IMR-90 (cell line): Measurements from ENCODE around the gene MAN2A1.

Experiments used
- BHLHE40 ChIP-seq: fragments of 150-350 bp; IDR thresholded peaks from 2 replicates; pipeline ENCODE4 v1.6.1; 2016; ENCODE audit warnings: mild to moderate bottlenecking, low read depth, low read length
- FOS ChIP-seq: fragments of 150-350 bp; IDR thresholded peaks from 2 replicates; pipeline ENCODE4 v1.6.1; 2016; ENCODE audit warnings: low read depth, low read length
- MAFK ChIP-seq: IDR thresholded peaks from 2 replicates; pipeline ENCODE4 v1.6.1; 2012; ENCODE audit warnings: low read depth, low read length, improper control_type of control experiment
- MAZ ChIP-seq: IDR thresholded peaks from 2 replicates; pipeline ENCODE4 v1.6.1; 2012; ENCODE audit warnings: low read depth, mild to moderate bottlenecking, low read length, improper control_type of control experiment, moderate library complexity, borderline replicate concordance
- NFE2L2 ChIP-seq: fragments of 150-350 bp; IDR thresholded peaks from 2 replicates; pipeline ENCODE4 v1.6.1; 2016; ENCODE audit warnings: low read depth, mild to moderate bottlenecking, low read length
- POLR2A ChIP-seq: IDR thresholded peaks from 2 replicates; pipeline ENCODE4 v1.6.1; 2012; ENCODE audit warnings: mild to moderate bottlenecking, low read depth, low read length
- RAD21 ChIP-seq: IDR thresholded peaks from 2 replicates; pipeline ENCODE4 v1.6.1; 2012; ENCODE audit warnings: low read length, improper control_type of control experiment
- RCOR1 ChIP-seq: IDR thresholded peaks from 2 replicates; pipeline ENCODE4 v1.6.1; 2012; ENCODE audit warnings: mild to moderate bottlenecking, low read length, improper control_type of control experiment; ENCODE audit not compliant: insufficient replicate concordance
- RFX5 ChIP-seq: IDR thresholded peaks from 2 replicates; pipeline ENCODE4 v1.8.0; 2012; ENCODE audit warnings: low read depth, mild to moderate bottlenecking, low read length, moderate library complexity
- SMC3 ChIP-seq: fragments of 150-350 bp; IDR thresholded peaks from 2 replicates; pipeline ENCODE4 v1.6.1; 2016; ENCODE audit warnings: low read depth, mild to moderate bottlenecking, antibody characterized with exemption, low read length, moderate library complexity
- TF ChIP-seq, protein P1 (sequence below): fragments of 150-350 bp; IDR thresholded peaks from 2 replicates; pipeline ENCODE4 v1.6.1; 2016; ENCODE audit warnings: low read depth, mild to moderate bottlenecking, low read length, moderate library complexity, borderline replicate concordance
- TF ChIP-seq, protein P2 (sequence below): conservative IDR thresholded peaks from 2 replicates; pipeline ENCODE4 v1.5.1; 2012; ENCODE audit warnings: mild to moderate bottlenecking, low read depth, low read length, improper control_type of control experiment
- TF ChIP-seq, protein P3 (sequence below): fragments of 150-350 bp; IDR thresholded peaks from 2 replicates; pipeline ENCODE4 v1.6.1; 2017; ENCODE audit warnings: mild to moderate bottlenecking, antibody characterized with exemption, low read length, low read depth

DNA sequence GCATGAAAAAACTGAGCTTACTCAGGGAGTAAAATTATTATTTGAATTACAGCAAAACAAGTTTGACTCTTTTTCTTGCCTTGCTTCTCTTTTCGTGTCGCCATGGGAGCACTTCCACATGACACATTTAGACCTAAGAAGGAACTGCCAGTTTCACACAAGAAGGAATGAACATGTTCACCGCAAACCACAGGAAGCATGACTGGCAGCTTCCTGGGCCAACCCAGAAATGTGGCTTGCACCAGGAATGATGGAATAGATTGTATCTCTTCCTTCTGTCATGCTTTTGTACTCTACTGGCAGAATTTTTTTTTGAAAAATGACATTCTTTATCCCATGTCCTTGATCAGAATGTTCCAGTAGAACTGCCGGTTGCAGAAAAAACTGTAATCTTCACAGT is 32.9 kb upstream of the MAN2A1 start:
- no peak for TF ChIP-seq POLR2A
- TF ChIP-seq, protein P1, sequence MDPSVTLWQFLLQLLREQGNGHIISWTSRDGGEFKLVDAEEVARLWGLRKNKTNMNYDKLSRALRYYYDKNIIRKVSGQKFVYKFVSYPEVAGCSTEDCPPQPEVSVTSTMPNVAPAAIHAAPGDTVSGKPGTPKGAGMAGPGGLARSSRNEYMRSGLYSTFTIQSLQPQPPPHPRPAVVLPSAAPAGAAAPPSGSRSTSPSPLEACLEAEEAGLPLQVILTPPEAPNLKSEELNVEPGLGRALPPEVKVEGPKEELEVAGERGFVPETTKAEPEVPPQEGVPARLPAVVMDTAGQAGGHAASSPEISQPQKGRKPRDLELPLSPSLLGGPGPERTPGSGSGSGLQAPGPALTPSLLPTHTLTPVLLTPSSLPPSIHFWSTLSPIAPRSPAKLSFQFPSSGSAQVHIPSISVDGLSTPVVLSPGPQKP = no peak
- TF ChIP-seq, protein P2, sequence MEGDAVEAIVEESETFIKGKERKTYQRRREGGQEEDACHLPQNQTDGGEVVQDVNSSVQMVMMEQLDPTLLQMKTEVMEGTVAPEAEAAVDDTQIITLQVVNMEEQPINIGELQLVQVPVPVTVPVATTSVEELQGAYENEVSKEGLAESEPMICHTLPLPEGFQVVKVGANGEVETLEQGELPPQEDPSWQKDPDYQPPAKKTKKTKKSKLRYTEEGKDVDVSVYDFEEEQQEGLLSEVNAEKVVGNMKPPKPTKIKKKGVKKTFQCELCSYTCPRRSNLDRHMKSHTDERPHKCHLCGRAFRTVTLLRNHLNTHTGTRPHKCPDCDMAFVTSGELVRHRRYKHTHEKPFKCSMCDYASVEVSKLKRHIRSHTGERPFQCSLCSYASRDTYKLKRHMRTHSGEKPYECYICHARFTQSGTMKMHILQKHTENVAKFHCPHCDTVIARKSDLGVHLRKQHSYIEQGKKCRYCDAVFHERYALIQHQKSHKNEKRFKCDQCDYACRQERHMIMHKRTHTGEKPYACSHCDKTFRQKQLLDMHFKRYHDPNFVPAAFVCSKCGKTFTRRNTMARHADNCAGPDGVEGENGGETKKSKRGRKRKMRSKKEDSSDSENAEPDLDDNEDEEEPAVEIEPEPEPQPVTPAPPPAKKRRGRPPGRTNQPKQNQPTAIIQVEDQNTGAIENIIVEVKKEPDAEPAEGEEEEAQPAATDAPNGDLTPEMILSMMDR = no peak
- TF ChIP-seq, protein P3, sequence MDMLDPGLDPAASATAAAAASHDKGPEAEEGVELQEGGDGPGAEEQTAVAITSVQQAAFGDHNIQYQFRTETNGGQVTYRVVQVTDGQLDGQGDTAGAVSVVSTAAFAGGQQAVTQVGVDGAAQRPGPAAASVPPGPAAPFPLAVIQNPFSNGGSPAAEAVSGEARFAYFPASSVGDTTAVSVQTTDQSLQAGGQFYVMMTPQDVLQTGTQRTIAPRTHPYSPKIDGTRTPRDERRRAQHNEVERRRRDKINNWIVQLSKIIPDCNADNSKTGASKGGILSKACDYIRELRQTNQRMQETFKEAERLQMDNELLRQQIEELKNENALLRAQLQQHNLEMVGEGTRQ = no peak
- TF ChIP-seq MAZ = no peak
- no peak for TF ChIP-seq RCOR1
- TF ChIP-seq BHLHE40 = no peak
- no peak for TF ChIP-seq RAD21
- no peak for TF ChIP-seq NFE2L2
- no peak for TF ChIP-seq RFX5
- no peak for TF ChIP-seq MAFK
- no peak for TF ChIP-seq SMC3
- no peak for TF ChIP-seq FOS
